H9 (cell line): ENCODE measurements around the gene ARL16. TPM values are rescaled to one million over a fixed set of nuclear protein-coding genes. Genes with fewer than 3 reads are reported as not detected.

ENCODE experiments used
- DNase-seq: peaks from one replicate; pipeline ENCODE4 v3.0.0-alpha.2; 2017
- H2AFZ ChIP-seq: one replicate; pipeline ENCODE4 v1.6.1; 2013; ENCODE audit warnings: mild to moderate bottlenecking, low read length, control low read depth, moderate library complexity
- H2AK5ac ChIP-seq: 2 replicates; pipeline ENCODE4 v1.6.1; 2013; ENCODE audit warnings: low read length, control low read depth, mixed read lengths; ENCODE audit not compliant: insufficient read length
- H2BK120ac ChIP-seq: one replicate; pipeline ENCODE4 v1.6.1; 2013; ENCODE audit warnings: low read depth, mild to moderate bottlenecking, low read length, control low read depth, inconsistent platforms; ENCODE audit not compliant: poor library complexity, severe bottlenecking
- H2BK12ac ChIP-seq: 2 replicates; pipeline ENCODE4 v1.6.1; 2013; ENCODE audit warnings: low read length, control low read depth, mixed read lengths, low read depth; ENCODE audit not compliant: insufficient read length
- H2BK15ac ChIP-seq: 2 replicates; pipeline ENCODE4 v1.6.1; 2013; ENCODE audit warnings: low read depth, low read length, control low read depth
- H2BK20ac ChIP-seq: one replicate; pipeline ENCODE4 v1.6.1; 2013; ENCODE audit warnings: low read depth, mild to moderate bottlenecking, low read length, control low read depth, inconsistent platforms; ENCODE audit not compliant: poor library complexity, severe bottlenecking
- H2BK5ac ChIP-seq: 2 replicates; pipeline ENCODE4 v1.6.1; 2013; ENCODE audit warnings: low read length, control low read depth, mixed read lengths; ENCODE audit not compliant: insufficient read length
- H3K14ac ChIP-seq: 2 replicates; pipeline ENCODE4 v1.6.1; 2013; ENCODE audit warnings: low read length, control low read depth; ENCODE audit not compliant: insufficient read depth
- H3K18ac ChIP-seq: 2 replicates; pipeline ENCODE4 v1.6.1; 2013; ENCODE audit warnings: low read depth, mild to moderate bottlenecking, mixed read lengths, low read length, control low read depth; ENCODE audit not compliant: insufficient read length
- H3K23ac ChIP-seq: 2 replicates; pipeline ENCODE4 v1.6.1; 2013; ENCODE audit warnings: low read length, control low read depth, mixed read lengths, low read depth; ENCODE audit not compliant: insufficient read length
- H3K23me2 ChIP-seq: 2 replicates; pipeline ENCODE4 v1.6.1; 2013; ENCODE audit warnings: low read depth, mild to moderate bottlenecking, mixed read lengths, low read length, control low read depth; ENCODE audit not compliant: insufficient read length, poor library complexity, severe bottlenecking
- H3K27ac ChIP-seq: 2 replicates; pipeline ENCODE4 v1.5.1; 2013; ENCODE audit warnings: low read length, control low read depth, mixed read lengths, low read depth; ENCODE audit not compliant: insufficient read length
- H3K27me3 ChIP-seq: 2 replicates; pipeline ENCODE4 v1.6.1; 2013; ENCODE audit warnings: low read length, control low read depth, inconsistent platforms; ENCODE audit not compliant: insufficient read depth
- H3K4ac ChIP-seq: 2 replicates; pipeline ENCODE4 v1.6.1; 2013; ENCODE audit warnings: low read depth, mild to moderate bottlenecking, control low read depth, inconsistent platforms, low read length, moderate library complexity
- H3K4me1 ChIP-seq: 2 replicates; pipeline ENCODE4 v1.6.1; 2013; ENCODE audit warnings: low read length, control low read depth, inconsistent platforms; ENCODE audit not compliant: insufficient read depth
- H3K4me2 ChIP-seq: 2 replicates; pipeline ENCODE4 v1.6.1; 2013; ENCODE audit warnings: low read length, control low read depth, mixed read lengths; ENCODE audit not compliant: insufficient read length, insufficient read depth
- H3K56ac ChIP-seq: 2 replicates; pipeline ENCODE4 v1.6.1; 2013; ENCODE audit warnings: low read depth, mild to moderate bottlenecking, mixed read lengths, low read length, control low read depth; ENCODE audit not compliant: insufficient read length
- H3K79me1 ChIP-seq: 2 replicates; pipeline ENCODE4 v1.6.1; 2013; ENCODE audit warnings: low read depth, mild to moderate bottlenecking, moderate library complexity, low read length, control low read depth, inconsistent platforms; ENCODE audit not compliant: insufficient read depth, poor library complexity, severe bottlenecking
- H3K79me2 ChIP-seq: 2 replicates; pipeline ENCODE4 v1.6.1; 2013; ENCODE audit warnings: low read length, control low read depth, inconsistent platforms; ENCODE audit not compliant: insufficient read depth
- H3K9ac ChIP-seq: 2 replicates; pipeline ENCODE4 v1.6.1; 2013; ENCODE audit warnings: low read length, control low read depth, mixed read lengths; ENCODE audit not compliant: insufficient read length; ENCODE audit errors: extremely low read depth
- H3K9me3 ChIP-seq: one replicate; pipeline ENCODE4 v1.6.1; 2013; ENCODE audit warnings: low read depth, low read length, inconsistent platforms; ENCODE audit not compliant: control insufficient read depth
- H3T11ph ChIP-seq: one replicate; pipeline ENCODE4 v1.6.1; 2013; ENCODE audit warnings: mild to moderate bottlenecking, low read length, control low read depth, inconsistent platforms
- H4K20me1 ChIP-seq: one replicate; pipeline ENCODE4 v1.6.1; 2013; ENCODE audit not compliant: control insufficient read depth, insufficient read length, insufficient read depth
- H4K5ac ChIP-seq: 2 replicates; pipeline ENCODE4 v1.6.1; 2013; ENCODE audit warnings: low read depth, mild to moderate bottlenecking, mixed read lengths, low read length, control low read depth; ENCODE audit not compliant: insufficient read length
- H4K8ac ChIP-seq: replicated peaks from 2 replicates; pipeline ENCODE4 v1.6.1; 2013; ENCODE audit warnings: low read length, control low read depth, mixed read lengths, low read depth; ENCODE audit not compliant: insufficient read length
- H4K91ac ChIP-seq: 2 replicates; pipeline ENCODE4 v1.6.1; 2013; ENCODE audit warnings: low read depth, mild to moderate bottlenecking, moderate library complexity, mixed read lengths, low read length, control low read depth; ENCODE audit not compliant: insufficient read length
- H3K27ac Mint-ChIP-seq, 3 experiments: 2 replicates in 2 of 3; 3 replicates in 1 of 3; pipeline ENCODE4 v1.8.0; 2020 to 2021; ENCODE audit warnings: mixed read lengths in 3 of 3, mild to moderate bottlenecking in 1 of 3, moderate library complexity in 1 of 3
- H3K27me3 Mint-ChIP-seq: 2 replicates; pipeline ENCODE4 v1.8.0; 2021; ENCODE audit warnings: low read depth, mild to moderate bottlenecking, moderate library complexity, mixed read lengths
- H3K36me3 Mint-ChIP-seq, 3 experiments: 2 replicates in 2 of 3; 3 replicates in 1 of 3; pipeline ENCODE4 v1.8.0; 2020 to 2021; ENCODE audit warnings: low read depth in 3 of 3, mixed read lengths in 3 of 3; ENCODE audit not compliant: insufficient read depth in 1 of 3
- H3K4me1 Mint-ChIP-seq, 2 experiments: 2 replicates each; pipeline ENCODE4 v1.8.0; 2020; ENCODE audit warnings: mixed read lengths in 2 of 2
- H3K4me3 Mint-ChIP-seq, 2 experiments: 2 replicates in 1 of 2; 3 replicates in 1 of 2; pipeline ENCODE4 v1.8.0; 2020 to 2021; ENCODE audit warnings: mild to moderate bottlenecking in 2 of 2, mixed read lengths in 2 of 2, moderate library complexity in 1 of 2
- H3K9me3 Mint-ChIP-seq, 2 experiments: 2 replicates in 1 of 2; 3 replicates in 1 of 2; pipeline ENCODE4 v1.8.0; 2020; ENCODE audit warnings: mild to moderate bottlenecking in 2 of 2, mixed read lengths in 2 of 2, moderate library complexity in 1 of 2
- CTCF ChIP-seq: fragments of 200-600 bp; sonication (generic); conservative IDR thresholded peaks from 3 replicates; pipeline ENCODE4 v1.8.0; 2021; ENCODE audit warnings: antibody characterized with exemption, mild to moderate bottlenecking
- WGBS: extraction: QIAGEN DNeasy Blood & Tissue Kit; methylation state at CpG from one replicate; pipeline ENCODE4 v1.1.7; 2013; ENCODE audit warnings: missing lambda C conversion rate, low lambda C conversion rate, mixed read lengths; ENCODE audit not compliant: insufficient read length; ENCODE audit errors: extremely low coverage; 5-methylcytosine and 5-hydroxymethylcytosine counted together
- total RNA-seq: library from RNA; stranded (reverse); gene quantifications from 2 replicates; pipeline ENCODE4 v1.2.1, GENCODE V29; 2021

Gene ARL16
- total RNA-seq, 1 experiment from 2014 or later: 58.6 TPM

DNA sequence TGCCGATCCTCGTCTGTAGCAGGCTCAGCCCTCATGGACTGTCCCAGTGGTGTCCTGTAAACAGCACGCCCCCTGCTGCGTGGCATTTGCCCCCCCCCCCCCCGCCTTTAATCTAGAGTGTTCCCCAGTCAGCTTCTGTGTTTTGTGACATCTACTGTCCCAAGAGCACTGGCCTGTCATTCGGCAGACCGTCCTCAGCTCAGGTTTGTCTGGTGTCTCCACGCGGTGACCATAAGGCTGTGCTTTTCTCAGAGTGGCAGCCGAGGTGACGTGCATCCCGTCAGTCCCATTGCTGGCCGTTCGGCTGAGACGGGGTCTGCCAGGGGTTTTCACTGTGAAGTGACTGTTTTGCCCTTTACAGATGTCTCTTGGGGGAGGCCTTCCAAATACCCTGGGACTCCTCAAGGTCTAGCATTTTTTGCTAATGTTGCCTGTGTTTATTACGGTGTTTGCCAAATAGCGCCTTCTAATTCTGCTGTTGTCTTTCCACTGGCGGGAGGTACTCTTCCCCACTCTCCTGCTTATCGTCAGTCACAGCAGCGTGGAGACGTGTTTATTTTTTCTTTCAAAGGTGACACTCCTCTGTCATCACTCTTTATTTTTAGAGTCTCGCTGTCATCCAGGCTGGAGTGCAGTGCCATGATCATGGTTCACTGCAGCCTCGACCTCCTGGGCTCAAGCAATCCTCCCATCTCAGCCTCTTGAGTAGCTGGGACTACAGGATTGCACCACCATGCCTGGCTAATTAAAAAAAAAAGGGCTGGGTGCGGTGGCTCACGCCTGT lies 13.9 kb upstream of the ARL16 start:
- Histone ChIP-seq H3K4ac (no peak overlapping the region), H2BK20ac (no peak overlapping the region), H2BK5ac (no peak overlapping the region), H3K79me1 (peaks cover 2% of the 10 kb centered on the region), H2BK15ac (no peak overlapping the region), H4K8ac (no peak overlapping the region), H4K20me1 (no peaks in the 10 kb centered on the region), H3K18ac (no peak overlapping the region), H3K9ac (no peak overlapping the region), H3K4me2 (no peak overlapping the region), H2AK5ac (no peak overlapping the region), H3T11ph (no peak overlapping the region), H4K5ac (no peak overlapping the region), H3K9me3 (no peaks in the 10 kb centered on the region), H2AFZ (no peak overlapping the region), H3K27me3 (no peaks in the 10 kb centered on the region), H3K14ac (no peak overlapping the region), H3K4me1 (no peaks in the 10 kb centered on the region), H3K27ac (no peak overlapping the region), H4K91ac (no peak overlapping the region), H2BK120ac (no peak overlapping the region), H3K23ac (no peak overlapping the region), H3K23me2 (peaks cover 4% of the 10 kb centered on the region), H3K56ac (no peak overlapping the region), H2BK12ac (no peak overlapping the region), H3K79me2 (no peaks in the 10 kb centered on the region; the same call in 1 of the 2 replicates)
- no peak for DNase-seq
- Mint-ChIP-seq H3K4me1 (peaks cover 4 to 11% of the 10 kb centered on the region in 2 experiments), H3K36me3 (peaks cover 24 to 71% (median 50%) of the 10 kb centered on the region in 3 experiments; a peak in 6 of 7 replicates), H3K4me3 (peak overlapping the region in 1 of 2 experiments; percentile 38; a peak in 1 of 5 replicates), H3K9me3 (no peaks in the 10 kb centered on the region), H3K27me3 (no peaks in the 10 kb centered on the region; the same call in 1 of the 2 replicates), H3K27ac (peak overlapping the region; percentile 48 to 84 (median 75); a peak in 1 of 7 replicates)
- no peak for TF ChIP-seq CTCF
- no CpG with 5 or more reads among the region's 25 CpGs for WGBS
